HG02798 (cell line): Measurements from ENCODE around the gene OSR1.
"Not testable (repeated sequence)": the region's sequence is repeated elsewhere in the genome, so short reads cannot be mapped to it uniquely, and the experiment has no call there.

Experiments
- ATAC-seq: cut with Tn5 transposase; IDR thresholded peaks from one replicate; pipeline ENCODE4 v1.9.1; 2021; ENCODE audit warnings: mild to moderate bottlenecking; ENCODE audit not compliant: unreplicated experiment, poor library complexity

OSR1 gene

GRCh38 chr2:19337202-19337601 is 21.2 kb downstream of the OSR1 start:
- ATAC-seq, result no peak

GRCh38 chr2:19336781-19337180 is 21.6 kb downstream of the OSR1 start:
- no peak for ATAC-seq

- no peak for ATAC-seq
These were observed 25.9 kb downstream of the OSR1 start for GRCh38 chr2:19332503-19332902.

- no peak for ATAC-seq
These were observed 27.0 kb downstream of the OSR1 start for GRCh38 chr2:19331450-19331849.

GRCh38 chr2:19330436-19330835 is 28.0 kb downstream of the OSR1 start:
- no peak for ATAC-seq

- ATAC-seq, result no peak
These were observed 29.0 kb downstream of the OSR1 start for GRCh38 chr2:19329445-19329844.

GRCh38 chr2:19327496-19327895 is 30.9 kb downstream of the OSR1 start:
- ATAC-seq, result no peak

GRCh38 chr2:19321946-19322345 is 36.5 kb downstream of the OSR1 start:
- ATAC-seq, result no peak

- no peak for ATAC-seq
These were observed 37.6 kb downstream of the OSR1 start for GRCh38 chr2:19320813-19321212.

GRCh38 chr2:19319698-19320097 is 38.7 kb downstream of the OSR1 start:
- ATAC-seq, result no peak

- ATAC-seq, result no peak
These were observed 39.4 kb downstream of the OSR1 start for GRCh38 chr2:19319064-19319463.

GRCh38 chr2:19313553-19313952 is 44.9 kb downstream of the OSR1 start:
- no peak for ATAC-seq

GRCh38 chr2:19312949-19313348 is 45.5 kb downstream of the OSR1 start:
- ATAC-seq, result peak; percentile 75

GRCh38 chr2:19306065-19306464 is 52.4 kb downstream of the OSR1 start:
- ATAC-seq, result not testable (repeated sequence)

GRCh38 chr2:19305400-19306055 is 52.9 kb downstream of the OSR1 start:
- not testable (repeated sequence) for ATAC-seq

GRCh38 chr2:19301706-19302105 is 56.7 kb downstream of the OSR1 start:
- ATAC-seq, result no peak
